Measurements from ENCODE around the gene KHDRBS1. TPM values are rescaled to one million over a fixed set of nuclear protein-coding genes. Genes with fewer than 3 reads are reported as not detected.

The KHDRBS1 gene
- total and polyA plus RNA-seq, 2 of the 13 experiments (the other 11 are each of a cell fraction or from before 2014, with no cell fraction given): 25.1 to 39.0 TPM

DNA sequence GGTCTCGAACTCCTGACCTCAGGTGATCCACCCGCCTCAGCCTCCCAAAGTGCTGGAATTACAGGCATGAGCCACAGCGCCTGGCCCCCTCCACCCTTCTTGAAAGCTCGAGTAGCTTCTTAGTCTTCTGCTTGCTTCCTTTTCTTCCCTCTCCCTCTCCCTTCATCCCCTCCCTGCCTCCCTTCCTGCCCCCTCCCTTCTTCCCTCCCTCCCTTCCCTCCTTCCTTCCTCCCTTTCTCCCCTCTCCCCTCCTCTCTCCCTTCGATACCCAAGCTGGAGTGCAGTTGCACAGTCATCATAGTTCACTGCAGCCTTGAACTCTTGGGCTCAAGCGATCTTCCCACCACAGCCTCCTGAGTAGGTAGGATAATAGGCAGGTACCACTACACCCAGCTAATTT, 11.8 kb downstream of the KHDRBS1 start:
- peaks cover 13% of the 10 kb centered on the region for H3K4me1 ChIP-seq (ENCODE audit: insufficient read depth, low read length)
- H3K27ac ChIP-seq (ENCODE audit: extremely low read length, insufficient read depth, low read length): no peak overlapping the region
- peaks cover 92% of the 10 kb centered on the region for H3K79me2 ChIP-seq (ENCODE audit: insufficient read depth, low read length)
- ATAC-seq: no peak
- TF ChIP-seq ZNF460 (CRISPR knock-in tag; IDR thresholded peaks at IDR 0.05; ENCODE audit: borderline replicate concordance) (no peak), HNRNPK (IDR thresholded peaks at IDR 0.05; ENCODE audit: low read depth, low read length, poor library complexity, severe bottlenecking) (no peak), PCBP1 (IDR thresholded peaks at IDR 0.05; ENCODE audit: borderline replicate concordance, low read depth, low read length) (no peak), MIER2 (CRISPR knock-in tag; IDR thresholded peaks at IDR 0.05) (no peak)
- TF ChIP-seq, protein P1, sequence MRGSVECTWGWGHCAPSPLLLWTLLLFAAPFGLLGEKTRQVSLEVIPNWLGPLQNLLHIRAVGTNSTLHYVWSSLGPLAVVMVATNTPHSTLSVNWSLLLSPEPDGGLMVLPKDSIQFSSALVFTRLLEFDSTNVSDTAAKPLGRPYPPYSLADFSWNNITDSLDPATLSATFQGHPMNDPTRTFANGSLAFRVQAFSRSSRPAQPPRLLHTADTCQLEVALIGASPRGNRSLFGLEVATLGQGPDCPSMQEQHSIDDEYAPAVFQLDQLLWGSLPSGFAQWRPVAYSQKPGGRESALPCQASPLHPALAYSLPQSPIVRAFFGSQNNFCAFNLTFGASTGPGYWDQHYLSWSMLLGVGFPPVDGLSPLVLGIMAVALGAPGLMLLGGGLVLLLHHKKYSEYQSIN (CRISPR knock-in tag; IDR thresholded peaks at IDR 0.05; ENCODE audit: borderline replicate concordance): no peak
- no peak overlapping the region for H3K4me3 ChIP-seq (replicated peaks in 1 of 3; ENCODE audit: insufficient read depth in 1 of 3, low read depth in 2 of 3, low read length in 3 of 3)
- 88% methylated on average over 6 of the region's 6 CpGs for WGBS (ENCODE audit: low lambda C conversion rate)
- H3K9ac ChIP-seq (ENCODE audit: insufficient read depth, low read depth, low read length): no peak overlapping the region
- no peak for FAIRE-seq
- no peak for DNase-seq (ENCODE audit: low spot score)
- H3K4me2 ChIP-seq (ENCODE audit: low read depth, low read length): no peak overlapping the region
- H2AFZ ChIP-seq (ENCODE audit: low read length): no peak overlapping the region
- intact Hi-C loops (cut with micrococcal nuclease; ENCODE audit: unreplicated experiment): no loop called here
- peaks cover 48% of the 10 kb centered on the region for H4K20me1 ChIP-seq (ENCODE audit: insufficient read depth, low read length)
- POLR2A ChIA-PET: interaction anchor here (1.1 to 1.4 kb wide), 3 partner anchors 9 to 12 kb away, joined by 3 read pairs; partner anchors contain the start of gene KHDRBS1
- H3K27me3 ChIP-seq (ENCODE audit: control insufficient read depth in 1 of 2, insufficient read depth in 2 of 2, low read length in 2 of 2): no peaks in the 10 kb centered on the region
- H3K36me3 ChIP-seq (replicated peaks in 1 of 2; ENCODE audit: control insufficient read depth in 1 of 2, insufficient read depth in 2 of 2, low read length in 2 of 2): peaks cover 3 to 41% of the 10 kb centered on the region in 2 experiments
- H3K9me3 ChIP-seq (ENCODE audit: low read length): no peaks in the 10 kb centered on the region
- BruUV-seq (replicated peaks): no TSS peak
- CTCF ChIA-PET (ENCODE audit: low intra/inter-chr PET ratio, low total read pairs): no interaction called here
- in situ Hi-C loops (cut with HindIII; ENCODE audit: extremely low pct_ligation_motif_present, low pct_unique_long_range_greater_than_20kb): no loop called here

DNA sequence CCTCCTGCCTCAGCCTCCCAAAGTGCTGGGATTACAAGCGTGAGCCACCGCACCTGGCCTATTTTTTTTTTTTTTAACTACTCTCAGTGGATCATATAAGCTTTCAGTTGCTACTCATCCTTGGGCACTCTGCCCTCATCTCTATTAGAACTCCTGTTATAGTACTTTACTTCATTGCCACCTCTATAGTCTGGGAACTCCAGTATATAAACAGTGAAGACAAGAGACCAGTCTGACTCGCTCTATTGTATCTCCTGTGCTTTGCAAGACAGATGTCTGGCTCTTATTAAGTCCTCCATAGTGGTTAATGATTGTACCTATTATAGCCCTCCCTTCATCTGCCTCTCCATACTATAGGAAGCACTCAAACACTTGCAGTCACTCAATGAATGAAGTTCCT, 15.1 kb downstream of the KHDRBS1 start:
- no TSS peak for BruUV-seq (replicated peaks)
- H3K79me2 ChIP-seq (ENCODE audit: insufficient read depth, low read length): peaks cover 89% of the 10 kb centered on the region
- ATAC-seq (no peak), DNase-seq (ENCODE audit: low spot score) (no peak), FAIRE-seq (no peak)
- intact Hi-C loops (cut with micrococcal nuclease; ENCODE audit: unreplicated experiment): no loop called here
- H4K20me1 ChIP-seq (ENCODE audit: insufficient read depth, low read length): peaks cover 41% of the 10 kb centered on the region
- WGBS (ENCODE audit: low lambda C conversion rate): 98% methylated on average over 3 of the region's 3 CpGs
- ChIA-PET CTCF (ENCODE audit: low intra/inter-chr PET ratio, low total read pairs) (no interaction called here), POLR2A (no interaction called here)
- H3K27ac ChIP-seq (ENCODE audit: extremely low read length, insufficient read depth, low read length): no peak overlapping the region
- H3K4me2 ChIP-seq (ENCODE audit: low read depth, low read length): no peak overlapping the region
- H3K36me3 ChIP-seq (replicated peaks in 1 of 2; ENCODE audit: control insufficient read depth in 1 of 2, insufficient read depth in 2 of 2, low read length in 2 of 2): peaks cover 14 to 52% of the 10 kb centered on the region in 2 experiments
- H3K27me3 ChIP-seq (ENCODE audit: control insufficient read depth in 1 of 2, insufficient read depth in 2 of 2, low read length in 2 of 2): no peaks in the 10 kb centered on the region
- H3K9ac ChIP-seq (ENCODE audit: insufficient read depth, low read depth, low read length): no peak overlapping the region
- H2AFZ ChIP-seq (ENCODE audit: low read length): no peak overlapping the region
- in situ Hi-C loops (cut with HindIII; ENCODE audit: extremely low pct_ligation_motif_present, low pct_unique_long_range_greater_than_20kb): no loop called here
- H3K4me3 ChIP-seq (replicated peaks in 1 of 3; ENCODE audit: insufficient read depth in 1 of 3, low read depth in 2 of 3, low read length in 3 of 3): no peak overlapping the region
- H3K9me3 ChIP-seq (ENCODE audit: low read length): no peaks in the 10 kb centered on the region
- no peaks in the 10 kb centered on the region for H3K4me1 ChIP-seq (ENCODE audit: insufficient read depth, low read length)
- TF ChIP-seq, protein P2, sequence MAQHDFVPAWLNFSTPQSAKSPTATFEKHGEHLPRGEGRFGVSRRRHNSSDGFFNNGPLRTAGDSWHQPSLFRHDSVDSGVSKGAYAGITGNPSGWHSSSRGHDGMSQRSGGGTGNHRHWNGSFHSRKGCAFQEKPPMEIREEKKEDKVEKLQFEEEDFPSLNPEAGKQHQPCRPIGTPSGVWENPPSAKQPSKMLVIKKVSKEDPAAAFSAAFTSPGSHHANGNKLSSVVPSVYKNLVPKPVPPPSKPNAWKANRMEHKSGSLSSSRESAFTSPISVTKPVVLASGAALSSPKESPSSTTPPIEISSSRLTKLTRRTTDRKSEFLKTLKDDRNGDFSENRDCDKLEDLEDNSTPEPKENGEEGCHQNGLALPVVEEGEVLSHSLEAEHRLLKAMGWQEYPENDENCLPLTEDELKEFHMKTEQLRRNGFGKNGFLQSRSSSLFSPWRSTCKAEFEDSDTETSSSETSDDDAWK (CRISPR knock-in tag; IDR thresholded peaks at IDR 0.05): no peak
- TF ChIP-seq GATA4 (IDR thresholded peaks at IDR 0.05; ENCODE audit: borderline replicate concordance, low read depth) (no peak), ZNF768 (CRISPR knock-in tag; IDR thresholded peaks at IDR 0.05) (no peak), ZNF816 (CRISPR knock-in tag; IDR thresholded peaks at IDR 0.05; ENCODE audit: borderline replicate concordance) (no peak), ZNF264 (CRISPR knock-in tag; IDR thresholded peaks at IDR 0.05) (no peak), ZBTB38 (CRISPR knock-in tag; IDR thresholded peaks at IDR 0.05) (no peak), ZNF451 (CRISPR knock-in tag; IDR thresholded peaks at IDR 0.05) (no peak), NFKBIZ (CRISPR knock-in tag; IDR thresholded peaks at IDR 0.05) (no peak), KAT8 (CRISPR knock-in tag; IDR thresholded peaks at IDR 0.05) (no peak), ZSCAN29 (CRISPR knock-in tag; conservative IDR thresholded peaks at IDR 0.05) (no peak), ZNF292 (CRISPR knock-in tag; IDR thresholded peaks at IDR 0.05; ENCODE audit: borderline replicate concordance, low read depth) (no peak), POLR2G (IDR thresholded peaks at IDR 0.05; ENCODE audit: low read depth, low read length) (no peak), NBN (conservative IDR thresholded peaks at IDR 0.05) (no peak), AGO1 (IDR thresholded peaks at IDR 0.05; ENCODE audit: low read depth, low read length, poor library complexity, severe bottlenecking) (no peak)
